AG04450 (cell line): Measurements from ENCODE around the gene NCOA3. TPM values are rescaled to one million over a fixed set of nuclear protein-coding genes. Genes with fewer than 3 reads are reported as not detected.
"Not testable (repeated sequence)": the region's sequence is repeated elsewhere in the genome, so short reads cannot be mapped to it uniquely, and the experiment has no call there.

ENCODE experiments used
- CTCF ChIA-PET: fragments of 300-600, 350-600 bp; formaldehyde crosslinking; extraction: SDS; loops from one replicate; lab custom pipeline; 2022; ENCODE audit warnings: antibody characterized with exemption, inconsistent platforms; lab: Charles Lee
- POLR2A ChIA-PET: fragments of 350-600 bp; formaldehyde crosslinking; extraction: SDS; loops from one replicate; lab custom pipeline; 2021; ENCODE audit warnings: antibody characterized with exemption, inconsistent platforms; lab: Yijun Ruan, JAX
- DNase-seq: peaks from one replicate; pipeline ENCODE4 v3.0.0-alpha.2; 2011; ENCODE audit warnings: low read depth, low spot score
- H3K27ac ChIP-seq: one replicate; pipeline ENCODE4 v1.5.1; 2012; ENCODE audit warnings: low read depth, low read length, control low read depth
- H3K27me3 ChIP-seq: one replicate; pipeline ENCODE4 v1.6.0; 2012; ENCODE audit warnings: low read length; ENCODE audit not compliant: control insufficient read depth, insufficient read depth
- H3K4me3 ChIP-seq: 2 replicates; pipeline ENCODE4 v1.5.1; 2011; ENCODE audit warnings: mild to moderate bottlenecking, low read depth, low read length, control low read depth
- H3K9me3 ChIP-seq: 2 replicates; pipeline ENCODE4 v1.5.1; 2012; ENCODE audit warnings: low read length; ENCODE audit not compliant: control insufficient read depth, insufficient read depth
- polyA plus RNA-seq: library from polyadenylated mRNA; depleted of rRNA; stranded (reverse); fragments of >200 nt; gene quantifications from 2 replicates; pipeline ENCODE4 v1.2.3, GENCODE V29; 2011
- TF ChIP-seq, protein P1 (sequence below): IDR thresholded peaks from 2 replicates; pipeline ENCODE4 v1.5.1; 2011; ENCODE audit warnings: low read depth, low read length, control low read depth, inconsistent platforms

Gene NCOA3
- polyA plus RNA-seq, 1 experiment, result 25.4 TPM

DNA sequence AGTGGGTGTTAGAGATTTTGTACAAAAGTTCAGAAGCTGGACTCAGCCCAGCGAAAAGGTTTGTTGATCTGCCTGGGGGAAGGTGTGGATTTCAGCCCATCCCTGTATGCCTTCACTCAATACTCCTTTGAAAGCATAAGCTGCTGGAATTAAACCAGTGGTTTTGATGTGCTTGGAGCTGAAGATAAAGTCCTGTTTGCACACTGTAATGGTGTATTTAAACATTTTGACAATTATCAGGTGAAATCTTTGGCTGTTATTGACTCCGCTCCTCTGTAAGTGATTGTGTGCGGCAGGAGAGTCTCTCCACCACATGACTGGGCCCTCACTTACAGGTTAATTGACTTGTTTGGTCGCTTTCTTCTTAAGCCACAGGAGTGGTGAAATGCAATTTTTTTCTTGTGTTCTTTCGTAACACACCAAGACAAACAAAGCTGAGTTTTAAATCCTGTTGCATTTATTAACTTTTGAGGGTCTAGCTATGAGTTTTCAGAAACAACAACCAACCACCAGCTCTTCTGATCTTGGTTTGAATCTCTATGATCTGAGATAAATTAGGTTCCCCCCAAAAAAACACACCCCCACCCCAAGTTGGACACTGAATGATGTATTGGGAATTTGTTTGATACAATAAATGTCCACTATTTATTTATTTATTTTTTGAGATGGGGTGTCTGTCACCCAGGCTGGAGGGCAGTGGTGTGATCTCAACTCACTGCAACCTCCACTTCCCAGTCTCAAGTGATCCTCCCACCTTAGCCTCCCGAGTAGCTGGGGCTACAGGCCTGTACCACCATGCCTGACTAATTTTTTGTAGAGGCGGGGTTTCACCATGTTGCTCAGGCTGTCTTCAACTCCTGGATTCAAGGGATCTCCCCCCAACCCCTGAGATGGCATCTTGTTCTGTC lies 46.3 kb upstream of the NCOA3 start:
- CTCF ChIA-PET, result interaction anchor here (1.0 kb wide), 1 partner anchor 8 kb away, joined by 4 read pairs; no protein-coding TSS in a partner anchor
- POLR2A ChIA-PET, result no interaction called here
- no peak for DNase-seq
- TF ChIP-seq, protein P1, sequence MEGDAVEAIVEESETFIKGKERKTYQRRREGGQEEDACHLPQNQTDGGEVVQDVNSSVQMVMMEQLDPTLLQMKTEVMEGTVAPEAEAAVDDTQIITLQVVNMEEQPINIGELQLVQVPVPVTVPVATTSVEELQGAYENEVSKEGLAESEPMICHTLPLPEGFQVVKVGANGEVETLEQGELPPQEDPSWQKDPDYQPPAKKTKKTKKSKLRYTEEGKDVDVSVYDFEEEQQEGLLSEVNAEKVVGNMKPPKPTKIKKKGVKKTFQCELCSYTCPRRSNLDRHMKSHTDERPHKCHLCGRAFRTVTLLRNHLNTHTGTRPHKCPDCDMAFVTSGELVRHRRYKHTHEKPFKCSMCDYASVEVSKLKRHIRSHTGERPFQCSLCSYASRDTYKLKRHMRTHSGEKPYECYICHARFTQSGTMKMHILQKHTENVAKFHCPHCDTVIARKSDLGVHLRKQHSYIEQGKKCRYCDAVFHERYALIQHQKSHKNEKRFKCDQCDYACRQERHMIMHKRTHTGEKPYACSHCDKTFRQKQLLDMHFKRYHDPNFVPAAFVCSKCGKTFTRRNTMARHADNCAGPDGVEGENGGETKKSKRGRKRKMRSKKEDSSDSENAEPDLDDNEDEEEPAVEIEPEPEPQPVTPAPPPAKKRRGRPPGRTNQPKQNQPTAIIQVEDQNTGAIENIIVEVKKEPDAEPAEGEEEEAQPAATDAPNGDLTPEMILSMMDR, result no peak
- Histone ChIP-seq H3K27me3 (no peaks in the 10 kb centered on the region), H3K27ac (no peak overlapping the region), H3K9me3 (peaks cover 18% of the 10 kb centered on the region), H3K4me3 (no peak overlapping the region)

DNA sequence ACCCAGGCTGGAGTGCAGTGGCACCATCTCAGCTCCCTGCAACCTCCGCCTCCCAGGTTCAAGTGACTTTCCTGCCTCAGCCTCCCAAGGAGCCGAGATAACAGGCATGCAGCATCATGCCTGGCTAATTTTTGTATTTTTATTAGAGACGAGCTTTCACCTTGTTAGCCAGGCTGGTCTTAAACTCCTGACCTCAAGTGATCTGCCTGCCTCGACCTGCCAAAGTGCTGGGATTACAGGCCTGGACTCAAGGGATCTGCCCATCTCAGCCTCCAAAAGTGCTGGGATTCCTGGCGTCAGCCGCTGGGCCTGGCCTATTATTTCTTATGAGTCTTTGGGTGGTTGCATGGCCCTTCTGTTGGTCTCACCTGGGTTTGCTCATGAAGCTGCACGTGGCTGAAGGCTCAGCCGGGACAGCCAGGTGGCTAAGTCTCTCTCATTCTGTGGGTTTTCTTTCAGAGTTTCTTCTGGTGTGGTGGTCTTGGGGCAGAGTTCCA lies 45.6 kb upstream of the NCOA3 start:
- ChIA-PET CTCF (no interaction called here), POLR2A (no interaction called here)
- TF ChIP-seq, protein P1, result no peak
- DNase-seq, result no peak
- no peak overlapping the region for H3K4me3 ChIP-seq
- no peak overlapping the region for H3K27ac ChIP-seq
- peaks cover 18% of the 10 kb centered on the region for H3K9me3 ChIP-seq
- no peaks in the 10 kb centered on the region for H3K27me3 ChIP-seq

DNA sequence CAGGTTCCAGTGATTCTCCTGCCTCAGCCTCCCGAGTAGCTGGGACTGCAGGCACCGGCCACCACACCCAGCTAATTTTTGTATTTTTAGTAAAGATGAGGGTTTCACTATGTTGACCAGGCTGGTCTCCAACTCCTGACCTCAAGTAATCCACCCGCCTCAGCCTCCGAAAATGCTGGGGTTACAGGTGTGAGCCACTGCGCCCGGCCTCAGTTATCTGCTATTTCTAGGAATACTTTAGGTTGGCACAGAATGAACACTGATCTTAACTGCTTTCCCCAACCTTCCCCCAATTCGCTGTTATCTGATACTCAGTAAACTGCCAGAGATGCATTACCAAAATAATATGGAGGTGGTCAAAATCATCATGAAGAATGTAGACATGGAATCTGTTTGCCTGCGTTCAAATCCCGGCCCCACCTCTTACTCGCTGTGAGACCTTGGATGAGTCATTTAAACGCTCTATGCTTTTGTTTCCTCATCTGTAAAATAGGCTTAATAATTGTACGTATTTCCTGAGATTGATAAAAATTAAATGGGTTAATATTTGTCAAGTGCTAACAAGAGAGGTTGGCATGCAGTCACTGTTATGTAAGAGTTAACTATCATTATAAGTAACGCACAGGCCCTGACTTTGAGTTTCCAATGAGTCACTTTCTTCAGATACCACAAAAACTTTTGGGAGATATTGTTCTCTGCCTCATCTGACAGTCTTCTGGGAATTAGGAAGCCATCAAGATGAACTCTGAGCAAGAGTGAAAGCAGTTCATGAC lies 44.5 kb upstream of the NCOA3 start:
- POLR2A ChIA-PET, result no interaction called here

DNA sequence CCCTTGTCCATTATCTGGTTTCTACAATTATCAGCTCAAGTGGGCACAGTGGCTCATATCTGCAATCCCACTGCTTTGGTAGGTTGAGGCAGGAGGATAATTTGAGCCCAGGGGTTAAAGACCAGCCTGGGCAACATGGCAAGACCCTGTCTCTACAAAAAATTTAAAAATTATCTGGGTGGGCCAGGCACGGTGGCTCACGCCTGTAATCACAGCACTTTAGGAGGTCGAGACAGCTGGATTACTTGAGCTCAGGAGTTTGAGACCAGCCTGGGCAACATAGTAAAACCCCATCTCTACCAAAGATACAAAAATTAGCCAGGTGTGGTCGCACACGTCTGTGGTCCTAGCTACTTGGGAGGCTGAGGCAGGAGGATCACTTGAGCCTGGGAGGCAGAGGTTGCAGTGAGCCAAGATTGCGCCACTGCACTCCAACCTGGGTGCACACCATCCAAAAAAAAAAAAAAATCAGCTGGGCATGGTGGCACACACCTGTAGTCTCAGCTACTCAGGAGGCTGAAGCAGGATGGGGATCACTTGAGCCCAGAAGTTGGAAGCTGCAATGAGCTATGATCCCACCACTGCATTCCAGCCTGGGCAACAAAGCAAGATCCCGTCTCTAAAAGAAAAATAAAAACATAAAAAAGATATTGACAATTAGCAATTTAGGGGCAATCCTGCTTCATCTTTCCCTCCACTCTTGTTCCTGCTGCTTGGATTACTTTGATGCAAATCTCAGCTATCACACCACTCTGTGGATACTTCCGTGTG lies 43.2 kb upstream of the NCOA3 start:
- H3K4me3 ChIP-seq, DNase-seq, H3K27ac ChIP-seq, POLR2A ChIA-PET, H3K27me3 ChIP-seq: not testable (repeated sequence)
- H3K9me3 ChIP-seq, result peaks cover 13% of the 10 kb centered on the region
- CTCF ChIA-PET, result interaction anchor here (0.8 to 1.3 kb wide), 2 partner anchors 75 to 162 kb away, joined by 3 to 5 read pairs; no protein-coding TSS in a partner anchor

More for the DNA sequence above, 44.5 kb upstream of the NCOA3 start:
- TF ChIP-seq, protein P1, result no peak
- Histone ChIP-seq H3K27ac (no peak overlapping the region), H3K4me3 (no peak overlapping the region), H3K27me3 (no peaks in the 10 kb centered on the region), H3K9me3 (peaks cover 18% of the 10 kb centered on the region)
- CTCF ChIA-PET, result interaction anchor here (1.3 kb wide), 1 partner anchor 164 kb away, joined by 5 read pairs; no protein-coding TSS in a partner anchor
- DNase-seq, result no peak
